ENCODE measurements around the gene AAMP.

- TF ChIP-seq POLR2A (IDR thresholded peaks at IDR 0.05), result no peak
- TF ChIP-seq POLR2AphosphoS5 (IDR thresholded peaks at IDR 0.05; ENCODE audit: insufficient read depth in 1 of 2, low read depth in 1 of 2), result no peak
- TF ChIP-seq CTCF (IDR thresholded peaks at IDR 0.05), result no peak
Measured at GRCh38 chr2:218310853-218311540, 41.1 kb upstream of the AAMP start.
